A549 (cell line): ENCODE data around the gene LY6G6D. TPM values are rescaled to one million over a fixed set of nuclear protein-coding genes. Genes with fewer than 3 reads are reported as not detected.

Experiments used
- ATAC-seq, 2 experiments: fragments of 200-7000 bp in 1 of 2; fragments of >200 bp in 1 of 2; cut with Nextera tagmentation in 1 of 2; cut with Tn5 transposase in 1 of 2; 3 replicates each; pipeline versions ENCODE4 v1.8.0 to v1.9.1; 2018 to 2020; ENCODE audit warnings: mild to moderate bottlenecking in 1 of 2, moderate library complexity in 1 of 2
- CTCF ChIA-PET: fragments of 300-600 bp; sonication (Branson Sonifier 250); formaldehyde crosslinking; extraction: SDS; loops from one replicate; lab custom pipeline; 2021; ENCODE audit warnings: antibody characterized with exemption, inconsistent platforms; lab: Yijun Ruan, JAX
- POLR2A ChIA-PET: fragments of 350-600 bp; formaldehyde crosslinking; extraction: SDS; loops from one replicate; lab custom pipeline; 2021; ENCODE audit warnings: antibody characterized with exemption, inconsistent platforms; lab: Yijun Ruan, JAX
- DNase-seq, 2 experiments: peaks; one replicate each; pipeline versions ENCODE4 v3.0.0 to v3.0.0-alpha.2; 2011 to 2016; ENCODE audit warnings: low read depth in 1 of 2, low spot score in 1 of 2
- FAIRE-seq: peaks from 2 replicates; lab custom pipeline; 2011; peaks lifted over from hg19 to GRCh38; lab: Jason Lieb, UNC
- H3K27ac ChIP-seq, 2 experiments: fragments of >200 bp; sonication (Bioruptor Twin); formaldehyde crosslinking; 3 replicates each; pipeline ENCODE4 v1.5.1; 2016 to 2017
- H3K4me1 ChIP-seq: fragments of >200 bp; sonication (Bioruptor Twin); formaldehyde crosslinking; 3 replicates; pipeline ENCODE4 v1.6.1; 2016
- H3K4me2 ChIP-seq: fragments of >200 bp; sonication (Bioruptor Twin); formaldehyde crosslinking; 3 replicates; pipeline ENCODE4 v1.6.1; 2016
- H3K4me3 ChIP-seq: fragments of >200 bp; sonication (Bioruptor Twin); formaldehyde crosslinking; 3 replicates; pipeline ENCODE4 v1.5.1; 2016
- H3K9me3 ChIP-seq: fragments of >200 bp; sonication (Bioruptor Twin); formaldehyde crosslinking; 3 replicates; pipeline ENCODE4 v1.6.1; 2016
- BCL3 ChIP-seq: fragments of >200 bp; sonication (Bioruptor Twin); formaldehyde crosslinking; IDR thresholded peaks from 3 replicates; pipeline ENCODE4 v1.6.1; 2016
- CTCF ChIP-seq: fragments of >200 bp; sonication (Bioruptor Twin); formaldehyde crosslinking; IDR thresholded peaks from 3 replicates; pipeline ENCODE4 v1.5.1; 2016
- EHF ChIP-seq: fragments of 250-450 bp; sonication (Bioruptor Pico); IDR thresholded peaks from 2 replicates; pipeline ENCODE4 v1.5.0; 2020; ENCODE audit warnings: mild to moderate bottlenecking
- ESRRA ChIP-seq: fragments of 150-350 bp; IDR thresholded peaks from 2 replicates; pipeline ENCODE4 v1.6.1; 2014; ENCODE audit warnings: mild to moderate bottlenecking, low read length, borderline replicate concordance
- FOSL2 ChIP-seq, 2 experiments: fragments of 450-650 bp in 1 of 2; fragments of >200 bp in 1 of 2; sonication (Bioruptor Twin) in 1 of 2; formaldehyde crosslinking; IDR thresholded peaks; 2 replicates each; pipeline versions ENCODE4 v1.5.0 to v1.6.1; 2016 to 2020; ENCODE audit warnings: mild to moderate bottlenecking in 1 of 2, moderate library complexity in 1 of 2
- GATA3 ChIP-seq: IDR thresholded peaks from 2 replicates; pipeline ENCODE4 v1.6.1; 2012; ENCODE audit warnings: borderline replicate concordance
- HES2 ChIP-seq: fragments of >200 bp; sonication (Bioruptor Twin); formaldehyde crosslinking; IDR thresholded peaks from 2 replicates; pipeline ENCODE4 v1.6.1; 2016
- HEYL ChIP-seq: fragments of 250-450 bp; sonication (Bioruptor Pico); IDR thresholded peaks from 2 replicates; pipeline ENCODE4 v1.8.0; 2021; ENCODE audit warnings: mild to moderate bottlenecking, moderate library complexity
- KDM5A ChIP-seq: fragments of 200-600 bp; sonication (generic); IDR thresholded peaks from 2 replicates; pipeline ENCODE4 v1.6.1; 2016; ENCODE audit warnings: antibody characterized with exemption, mild to moderate bottlenecking
- MAFK ChIP-seq: fragments of 450-650 bp; IDR thresholded peaks from 2 replicates; pipeline ENCODE4 v1.6.1; 2014; ENCODE audit not compliant: partially characterized antibody
- MAX ChIP-seq: IDR thresholded peaks from 2 replicates; pipeline ENCODE4 v1.6.1; 2012
- MAZ ChIP-seq: fragments of 150-350 bp; IDR thresholded peaks from 2 replicates; pipeline ENCODE4 v1.6.1; 2014; ENCODE audit warnings: antibody characterized with exemption, low read depth, low read length, borderline replicate concordance
- MYC ChIP-seq: IDR thresholded peaks from 2 replicates; pipeline ENCODE4 v1.6.1; 2012; ENCODE audit warnings: mild to moderate bottlenecking, inconsistent platforms, low read length, improper control_type of control experiment, borderline replicate concordance
- NPAS2 ChIP-seq: fragments of 250-450 bp; sonication (Bioruptor Pico); IDR thresholded peaks from 2 replicates; pipeline ENCODE4 v1.8.0; 2022; ENCODE audit warnings: mild to moderate bottlenecking, moderate library complexity, borderline replicate concordance
- RAD21 ChIP-seq, 2 experiments: fragments of >200 bp in 1 of 2; sonication (Bioruptor Twin) in 1 of 2; formaldehyde crosslinking in 1 of 2; IDR thresholded peaks in 1 of 2; conservative IDR thresholded peaks in 1 of 2; 2 replicates in 1 of 2; 3 replicates in 1 of 2; pipeline ENCODE4 v1.6.1; 2012 to 2018; ENCODE audit warnings: inconsistent platforms in 1 of 2
- RARB ChIP-seq: fragments of 250-450 bp; sonication (Bioruptor Pico); IDR thresholded peaks from 2 replicates; pipeline ENCODE4 v1.8.0; 2021; ENCODE audit warnings: mild to moderate bottlenecking, moderate library complexity
- TP53 ChIP-seq: fragments of 250-450 bp; sonication (Bioruptor Pico); IDR thresholded peaks from 2 replicates; pipeline ENCODE4 v1.5.0; 2021; ENCODE audit warnings: mild to moderate bottlenecking, moderate library complexity
- ZC3H11A ChIP-seq: fragments of 450-650 bp; IDR thresholded peaks from 2 replicates; pipeline ENCODE4 v1.6.1; 2014; ENCODE audit warnings: antibody characterized with exemption, mild to moderate bottlenecking
- ZFP36 ChIP-seq: fragments of 450-650 bp; IDR thresholded peaks from 2 replicates; pipeline ENCODE4 v1.6.1; 2014; ENCODE audit warnings: borderline replicate concordance; ENCODE audit not compliant: partially characterized antibody
- ZNF302 ChIP-seq: fragments of 250-450 bp; sonication (Bioruptor Pico); IDR thresholded peaks from 2 replicates; pipeline ENCODE4 v1.9.0; 2021; ENCODE audit warnings: inconsistent platforms, mild to moderate bottlenecking, moderate library complexity
- WGBS: methylation state at CpG from one replicate; pipeline ENCODE4 v1.1.6; 2017; ENCODE audit errors: missing lambda C conversion rate; 5-methylcytosine and 5-hydroxymethylcytosine counted together
- polyA plus RNA-seq, 4 experiments: library from polyadenylated mRNA; depleted of rRNA in 3 of 4; stranded (reverse); fragments of >200 nt; fragmentation: RNase III in 1 of 4; extraction: RNeasy Plus Mini Kit Qiagen cat#74134 plus additional on column Dnase treatment in 1 of 4; gene quantifications; 2 replicates in 3 of 4; 3 replicates in 1 of 4; pipeline ENCODE4 v1.2.3, GENCODE V29; 2011 to 2017

The LY6G6D gene
- polyA plus RNA-seq, 2 of the 4 experiments (the other 2 are of a cell fraction) = not detected

GRCh38 chr6:31733734-31734133 lies 18.6 kb downstream of the LY6G6D start:
- 82% methylated on average over 4 of the region's 4 CpGs for WGBS
- ChIA-PET POLR2A (interaction anchor here (0.6 kb wide), 1 partner anchor 8 kb away, joined by 4 read pairs; no protein-coding TSS in a partner anchor), CTCF (interaction anchor here (0.7 kb wide), 2 partner anchors 35 to 46 kb away, joined by 3 read pairs; no protein-coding TSS in a partner anchor)
- no peaks in the 10 kb centered on the region for H3K9me3 ChIP-seq
- peak overlapping the region; percentile 94 to 99; a peak in 4 of 6 replicates for H3K27ac ChIP-seq
- peaks cover 40% of the 10 kb centered on the region for H3K4me1 ChIP-seq
- no peak for DNase-seq
- FAIRE-seq = no peak
- no peak for TF ChIP-seq HEYL (CRISPR knock-in tag)
- TF ChIP-seq NPAS2 (CRISPR knock-in tag) = no peak
- no peak for TF ChIP-seq MAX
- no peak for TF ChIP-seq RAD21 (conservative IDR thresholded peaks at IDR 0.05 in 1 of 2, IDR thresholded peaks at IDR 0.05 in 1 of 2)
- TF ChIP-seq HES2 = no peak
- no peak for TF ChIP-seq KDM5A
- TF ChIP-seq ZFP36 = no peak
- no peak for TF ChIP-seq MYC
- no peak for TF ChIP-seq FOSL2 (IDR thresholded peaks at IDR 0.05)
- TF ChIP-seq FOSL2 (CRISPR knock-in tag; IDR thresholded peaks at IDR 0.05) = no peak
- TF ChIP-seq MAZ = no peak
- TF ChIP-seq BCL3 = no peak
- TF ChIP-seq GATA3 = no peak
- no peak for TF ChIP-seq CTCF
- TF ChIP-seq RARB (CRISPR knock-in tag) = no peak
- TF ChIP-seq ZC3H11A = no peak
- TF ChIP-seq TP53 = no peak
- no peak for TF ChIP-seq ESRRA
- TF ChIP-seq ZNF302 (CRISPR knock-in tag) = no peak
- ATAC-seq = no peak
- H3K4me3 ChIP-seq = no peak overlapping the region; the same call in 2 of the 3 replicates
- peak overlapping the region; percentile 99 for H3K4me2 ChIP-seq

- peak overlapping the region; percentile 99 for H3K4me2 ChIP-seq
- ATAC-seq (no peak), FAIRE-seq (no peak)
Observed at GRCh38 chr6:31734247-31734820, 19.2 kb downstream of the LY6G6D start.

More at GRCh38 chr6:31734247-31734820, 19.2 kb downstream of the LY6G6D start:
- ChIA-PET POLR2A (interaction anchor here (0.6 to 1.0 kb wide), 4 partner anchors 9 to 93 kb away, joined by 3 to 5 read pairs (median 4); partner anchors contain the start of genes HSPA1A, HSPA1B and HSPA1L), CTCF (interaction anchor here (0.6 kb wide), 1 partner anchor 62 kb away, joined by 3 read pairs; the partner anchor contains the start of gene VARS1)
- Histone ChIP-seq H3K4me3 (peak overlapping the region; percentile 70), H3K27ac (peak overlapping the region; percentile 94 to 99), H3K9me3 (no peaks in the 10 kb centered on the region), H3K4me1 (peaks cover 45% of the 10 kb centered on the region)
- no peak for DNase-seq
- WGBS = 6% methylated on average over 2 of the region's 2 CpGs
- TF ChIP-seq EHF = no peak
- TF ChIP-seq MAFK = peak; percentile 2
